HPDE6-E6E7 (cell line): ENCODE measurements around the gene KANSL1.
"Not testable (repeated sequence)": the region's sequence is repeated elsewhere in the genome, so short reads cannot be mapped to it uniquely, and the experiment has no call there.

Experiments used
- DNase-seq: peaks from one replicate; pipeline ENCODE4 v3.0.0; 2011; ENCODE audit warnings: missing footprints; ENCODE audit errors: extremely low spot score

Gene KANSL1

GRCh38 chr17:46024590-46024989 is 168.6 kb downstream of the KANSL1 start:
- DNase-seq, result no peak

GRCh38 chr17:46023783-46024388 is 169.3 kb downstream of the KANSL1 start:
- DNase-seq, result no peak

GRCh38 chr17:46023366-46023765 is 169.9 kb downstream of the KANSL1 start:
- DNase-seq, result not testable (repeated sequence)

DNA sequence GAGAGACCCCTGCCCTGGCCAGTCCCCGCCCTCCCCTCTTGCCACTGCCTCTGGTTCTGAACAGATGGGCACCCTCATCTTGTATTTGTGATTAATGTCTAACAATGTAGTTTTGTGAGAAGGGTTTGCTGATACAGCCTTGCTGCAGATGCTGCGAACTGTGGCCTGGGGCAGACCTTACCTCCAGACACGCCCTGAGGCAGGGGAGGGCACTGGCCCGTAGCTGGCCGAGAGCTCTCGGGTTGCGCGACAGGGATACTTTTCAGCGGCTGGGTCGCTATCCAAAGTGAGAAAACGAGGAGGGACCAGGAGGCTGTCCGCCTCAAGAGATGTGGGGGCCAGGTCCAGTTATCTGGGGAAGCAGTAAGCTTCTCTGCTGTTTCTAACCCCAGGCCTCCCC is 172.2 kb downstream of the KANSL1 start:
- no peak for DNase-seq

GRCh38 chr17:46020023-46020761 is 173.0 kb downstream of the KANSL1 start:
- no peak for DNase-seq

DNA sequence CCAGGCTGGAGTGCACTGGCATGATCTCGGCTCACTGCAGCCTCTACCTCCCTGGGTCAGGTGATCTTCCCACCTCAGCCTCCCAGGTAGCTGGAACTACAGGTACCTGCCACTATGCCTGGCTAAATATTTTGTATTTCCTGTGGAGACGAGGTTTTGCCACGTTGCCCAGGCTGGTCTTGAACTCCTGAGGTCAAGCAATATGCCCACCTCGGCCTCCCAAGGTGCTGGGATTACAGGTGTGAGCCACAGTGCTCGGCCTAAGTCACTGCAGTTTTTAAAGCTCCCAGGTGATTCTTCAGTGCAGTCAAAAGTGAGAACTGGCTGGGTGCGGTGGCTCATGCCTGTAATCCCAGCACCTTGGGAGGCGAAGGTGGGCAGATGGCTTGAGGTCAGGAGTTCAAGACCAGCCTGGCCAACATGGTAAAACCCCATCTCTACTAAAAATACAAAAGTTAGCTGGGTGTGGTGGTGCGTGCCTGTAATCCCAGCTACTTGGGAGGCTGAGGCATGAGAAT is 173.8 kb downstream of the KANSL1 start:
- DNase-seq, result not testable (repeated sequence)

- no peak for DNase-seq
Measured at GRCh38 chr17:46013502-46014165, 179.6 kb downstream of the KANSL1 start.

GRCh38 chr17:46013127-46013501 is 180.1 kb downstream of the KANSL1 start:
- no peak for DNase-seq

- no peak for DNase-seq
Measured at GRCh38 chr17:46012506-46013079, 180.6 kb downstream of the KANSL1 start.

- no peak for DNase-seq
Measured at GRCh38 chr17:46011711-46012505, 181.3 kb downstream of the KANSL1 start.

GRCh38 chr17:46010597-46011186 is 182.5 kb downstream of the KANSL1 start:
- DNase-seq, result no peak

- peak; percentile 79 for DNase-seq
Measured at GRCh38 chr17:46009681-46010596, 183.3 kb downstream of the KANSL1 start.

- DNase-seq, result no peak
Measured at GRCh38 chr17:46008591-46008990, 184.6 kb downstream of the KANSL1 start.

GRCh38 chr17:46007461-46007965 is 185.7 kb downstream of the KANSL1 start:
- DNase-seq, result no peak

DNA sequence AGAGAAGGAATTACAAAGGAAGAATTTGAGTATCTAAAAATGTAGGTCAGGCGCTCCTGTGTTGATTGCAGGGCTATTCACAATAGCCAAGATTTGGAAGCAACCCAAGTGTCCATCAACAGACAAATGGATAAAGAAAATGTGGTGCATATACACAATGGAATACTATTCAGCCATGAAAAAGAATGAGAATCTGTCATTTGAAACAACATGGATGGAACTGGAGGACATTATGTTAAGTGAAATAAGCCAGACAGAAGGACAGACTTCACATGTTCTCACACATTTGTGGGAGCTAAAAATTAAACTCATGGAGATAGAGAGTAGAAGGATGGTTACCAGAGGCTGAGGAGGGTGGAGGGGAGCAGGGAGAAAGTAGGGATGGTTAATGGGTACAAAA is 187.1 kb downstream of the KANSL1 start:
- not testable (repeated sequence) for DNase-seq

DNA sequence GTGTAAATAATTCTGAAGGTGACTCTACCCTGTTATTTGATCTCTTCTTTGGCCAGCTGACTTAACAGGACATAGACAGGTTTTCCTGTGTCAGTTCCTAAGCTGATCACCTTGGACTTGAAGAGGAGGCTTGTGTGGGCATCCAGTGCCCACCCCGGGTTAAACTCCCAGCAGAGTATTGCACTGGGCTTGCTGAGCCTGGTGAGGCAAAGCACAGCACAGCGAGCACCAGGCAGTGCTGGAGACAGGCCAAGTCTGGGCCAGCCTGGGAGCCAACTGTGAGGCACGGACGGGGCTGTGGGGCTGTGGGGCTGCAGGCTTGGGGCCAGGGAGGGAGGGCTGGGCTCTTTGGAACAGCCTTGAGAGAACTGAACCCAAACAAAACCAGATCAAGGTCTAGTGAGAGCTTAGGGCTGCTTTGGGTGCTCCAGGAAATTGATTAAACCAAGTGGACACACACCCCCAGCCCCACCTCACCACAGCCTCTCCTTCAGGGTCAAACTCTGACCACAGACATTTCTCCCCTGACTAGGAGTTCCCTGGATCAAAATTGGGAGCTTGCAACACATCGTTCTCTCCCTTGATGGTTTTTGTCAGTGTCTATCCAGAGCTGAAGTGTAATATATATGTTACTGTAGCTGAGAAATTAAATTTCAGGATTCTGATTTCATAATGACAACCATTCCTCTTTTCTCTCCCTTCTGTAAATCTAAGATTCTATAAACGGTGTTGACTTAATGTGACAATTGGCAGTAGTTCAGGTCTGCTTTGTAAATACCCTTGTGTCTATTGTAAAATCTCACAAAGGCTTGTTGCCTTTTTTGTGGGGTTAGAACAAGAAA is 189.1 kb downstream of the KANSL1 start:
- no peak for DNase-seq

DNA sequence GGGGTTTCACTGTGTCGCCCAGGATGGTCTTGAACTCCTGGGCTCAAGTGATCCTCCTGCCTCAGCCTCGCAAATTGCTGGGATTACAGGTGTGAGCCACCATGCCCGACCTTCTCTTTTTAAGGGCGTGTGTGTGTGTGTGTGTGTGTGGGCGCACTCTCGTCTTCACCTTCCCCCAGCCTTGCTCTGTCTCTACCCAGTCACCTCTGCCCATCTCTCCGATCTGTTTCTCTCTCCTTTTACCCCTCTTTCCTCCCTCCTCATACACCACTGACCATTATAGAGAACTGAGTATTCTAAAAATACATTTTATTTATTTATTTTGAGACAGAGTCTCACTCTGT is 190.3 kb downstream of the KANSL1 start:
- no peak for DNase-seq

- DNase-seq, result peak; percentile 63
Measured at GRCh38 chr17:46002311-46002972, 190.8 kb downstream of the KANSL1 start.
